Glutamatergic neuron (in vitro differentiated cells): ENCODE measurements around the gene ADAMTS17. TPM values are rescaled to one million over a fixed set of nuclear protein-coding genes. Genes with fewer than 3 reads are reported as not detected.

Source experiments
- DNase-seq: peaks from one replicate; pipeline ENCODE4 v3.0.0; 2022
- H3K27ac Mint-ChIP-seq: one replicate; pipeline ENCODE4 v1.8.0; 2020; ENCODE audit warnings: mild to moderate bottlenecking, mixed read lengths, inconsistent platforms; ENCODE audit not compliant: unreplicated experiment
- H3K27me3 Mint-ChIP-seq: one replicate; pipeline ENCODE4 v1.8.0; 2020; ENCODE audit warnings: mild to moderate bottlenecking, moderate library complexity, mixed read lengths, inconsistent platforms; ENCODE audit not compliant: unreplicated experiment
- H3K36me3 Mint-ChIP-seq: one replicate; pipeline ENCODE4 v1.8.0; 2020; ENCODE audit warnings: mild to moderate bottlenecking, mixed read lengths, inconsistent platforms; ENCODE audit not compliant: unreplicated experiment
- H3K4me1 Mint-ChIP-seq: one replicate; pipeline ENCODE4 v1.8.0; 2020; ENCODE audit warnings: mild to moderate bottlenecking, low read depth, mixed read lengths, inconsistent platforms; ENCODE audit not compliant: unreplicated experiment
- H3K4me3 Mint-ChIP-seq: one replicate; pipeline ENCODE4 v1.8.0; 2020; ENCODE audit warnings: mild to moderate bottlenecking, mixed read lengths, inconsistent platforms; ENCODE audit not compliant: unreplicated experiment
- H3K9me3 Mint-ChIP-seq: one replicate; pipeline ENCODE4 v1.8.0; 2020; ENCODE audit warnings: mild to moderate bottlenecking, moderate library complexity, mixed read lengths, inconsistent platforms; ENCODE audit not compliant: unreplicated experiment
- total RNA-seq: library from RNA; stranded (reverse); fragmentation: NEBNext Ultra II Directional; extraction: Animal tissue kit (Norgen Biotek cat#: 25700); gene quantifications from one replicate; pipeline ENCODE4 v1.2.1, GENCODE V29; 2021; ENCODE audit not compliant: unreplicated experiment
- TF ChIP-seq, protein P1 (sequence below): fragments of 200-600 bp; sonication (generic); IDR thresholded peaks from one replicate; pipeline ENCODE4 v1.5.0; 2021; ENCODE audit not compliant: partially characterized antibody, unreplicated experiment

Gene ADAMTS17
- total RNA-seq, 1 donor from 2014 or later = 6.8 TPM

DNA sequence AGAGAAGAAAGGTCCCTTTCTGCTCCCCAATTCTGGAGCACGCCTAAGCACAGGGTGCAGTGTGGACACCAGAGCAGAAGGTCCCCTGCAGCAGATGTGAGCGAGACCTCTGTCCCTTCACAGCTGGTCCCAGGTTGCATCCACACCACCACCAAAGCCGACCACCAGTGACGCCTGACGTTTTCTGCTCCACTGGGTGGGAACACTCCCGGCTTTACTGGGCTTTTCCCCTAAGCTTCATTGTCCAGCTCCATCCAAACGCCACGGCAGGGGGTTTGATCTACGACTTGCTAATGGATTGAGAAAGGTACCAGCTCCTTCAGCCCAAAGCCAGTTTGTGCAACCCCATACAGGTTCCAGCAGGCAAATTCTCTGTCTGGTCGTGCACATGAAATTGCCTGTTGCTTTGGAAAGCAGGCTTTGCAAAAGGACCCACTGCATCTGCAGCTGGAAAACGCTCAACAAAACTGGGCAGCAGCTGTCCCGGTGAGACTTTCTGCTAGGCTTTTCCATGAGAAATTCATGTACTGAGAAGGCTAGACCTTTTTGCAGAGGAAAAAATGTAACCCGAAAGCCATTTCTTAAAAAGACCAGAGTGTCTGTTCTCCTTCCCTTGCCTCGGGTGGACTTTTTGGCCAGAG is 31.1 kb downstream of the ADAMTS17 start:
- peaks cover 9% of the 10 kb centered on the region for H3K9me3 Mint-ChIP-seq
- peaks cover 6% of the 10 kb centered on the region for H3K27me3 Mint-ChIP-seq
- TF ChIP-seq, protein P1, sequence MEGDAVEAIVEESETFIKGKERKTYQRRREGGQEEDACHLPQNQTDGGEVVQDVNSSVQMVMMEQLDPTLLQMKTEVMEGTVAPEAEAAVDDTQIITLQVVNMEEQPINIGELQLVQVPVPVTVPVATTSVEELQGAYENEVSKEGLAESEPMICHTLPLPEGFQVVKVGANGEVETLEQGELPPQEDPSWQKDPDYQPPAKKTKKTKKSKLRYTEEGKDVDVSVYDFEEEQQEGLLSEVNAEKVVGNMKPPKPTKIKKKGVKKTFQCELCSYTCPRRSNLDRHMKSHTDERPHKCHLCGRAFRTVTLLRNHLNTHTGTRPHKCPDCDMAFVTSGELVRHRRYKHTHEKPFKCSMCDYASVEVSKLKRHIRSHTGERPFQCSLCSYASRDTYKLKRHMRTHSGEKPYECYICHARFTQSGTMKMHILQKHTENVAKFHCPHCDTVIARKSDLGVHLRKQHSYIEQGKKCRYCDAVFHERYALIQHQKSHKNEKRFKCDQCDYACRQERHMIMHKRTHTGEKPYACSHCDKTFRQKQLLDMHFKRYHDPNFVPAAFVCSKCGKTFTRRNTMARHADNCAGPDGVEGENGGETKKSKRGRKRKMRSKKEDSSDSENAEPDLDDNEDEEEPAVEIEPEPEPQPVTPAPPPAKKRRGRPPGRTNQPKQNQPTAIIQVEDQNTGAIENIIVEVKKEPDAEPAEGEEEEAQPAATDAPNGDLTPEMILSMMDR = no peak
- H3K36me3 Mint-ChIP-seq = peaks cover 12% of the 10 kb centered on the region
- H3K27ac Mint-ChIP-seq = no peak overlapping the region
- H3K4me3 Mint-ChIP-seq = no peak overlapping the region
- H3K4me1 Mint-ChIP-seq = peaks cover 15% of the 10 kb centered on the region
- DNase-seq = no peak

DNA sequence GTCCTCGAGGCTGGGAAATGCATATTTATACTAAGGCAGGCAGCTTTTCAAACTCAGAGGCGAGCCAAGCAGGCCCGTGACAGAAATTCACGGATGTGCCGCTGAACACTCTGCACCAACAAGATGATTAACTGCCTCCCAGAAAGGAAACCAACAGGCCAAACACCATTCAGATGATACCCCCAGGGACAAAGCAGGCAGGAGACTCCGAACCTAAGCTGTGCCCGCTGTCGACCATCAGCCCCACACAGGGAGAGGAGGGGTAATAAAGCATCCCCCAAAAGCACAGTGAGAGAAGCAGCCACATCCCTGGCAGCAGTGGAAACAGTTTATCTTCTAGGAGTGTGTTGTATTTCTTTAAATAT is 31.8 kb downstream of the ADAMTS17 start:
- H3K9me3 Mint-ChIP-seq = peaks cover 9% of the 10 kb centered on the region
- TF ChIP-seq, protein P1 = no peak
- peak overlapping the region; percentile 25 for H3K4me3 Mint-ChIP-seq
- peaks cover 15% of the 10 kb centered on the region for H3K4me1 Mint-ChIP-seq
- H3K27ac Mint-ChIP-seq = peak overlapping the region; percentile 81
- peaks cover 6% of the 10 kb centered on the region for H3K27me3 Mint-ChIP-seq
- DNase-seq = no peak
- peaks cover 12% of the 10 kb centered on the region for H3K36me3 Mint-ChIP-seq

DNA sequence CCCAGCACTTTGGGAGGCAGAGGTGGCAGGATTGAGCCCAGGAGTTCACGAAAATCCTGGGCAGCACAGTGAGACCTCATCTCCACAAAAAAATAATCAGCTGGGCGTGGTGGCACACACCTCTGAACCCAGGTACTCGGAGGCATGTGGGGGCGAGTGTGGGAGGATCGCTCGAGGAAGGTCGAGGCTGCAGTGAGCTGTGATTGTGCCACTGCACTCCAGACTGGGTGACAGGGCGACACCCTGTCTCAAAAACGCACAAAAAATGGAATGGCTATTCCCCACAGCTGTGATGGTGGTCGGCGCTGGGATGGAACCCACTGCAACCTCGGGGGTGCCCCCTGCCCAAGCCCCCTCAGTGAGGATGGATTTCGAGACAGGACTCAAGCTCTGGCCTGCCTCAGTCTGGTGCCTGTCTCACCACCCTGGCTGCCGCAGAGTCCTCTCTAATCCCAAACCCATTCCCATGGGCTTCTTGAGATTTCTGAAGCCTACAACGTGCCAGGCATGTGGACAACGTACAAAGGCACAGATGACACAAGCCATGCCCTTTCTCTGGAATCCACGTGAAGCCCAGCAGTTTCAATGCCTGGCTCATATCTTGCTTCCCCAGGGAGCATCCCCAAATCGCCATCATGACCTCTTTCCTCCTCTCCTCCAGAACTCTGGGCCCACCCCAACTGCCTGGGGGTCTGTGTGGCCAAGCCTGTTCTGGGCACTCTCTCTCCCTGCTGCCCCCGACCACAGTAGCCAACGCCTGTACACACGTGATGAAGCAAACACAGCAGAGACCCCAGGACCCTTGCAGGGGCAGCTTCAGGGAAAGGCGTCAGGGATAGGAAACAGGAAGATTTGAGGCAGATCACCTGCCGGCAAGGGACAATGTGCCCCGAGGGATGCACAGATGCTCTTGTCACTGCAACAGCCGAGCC is 32.4 kb downstream of the ADAMTS17 start:
- Mint-ChIP-seq H3K36me3 (peaks cover 12% of the 10 kb centered on the region), H3K4me3 (no peak overlapping the region), H3K9me3 (peaks cover 9% of the 10 kb centered on the region), H3K27ac (peak overlapping the region; percentile 90), H3K4me1 (peaks cover 15% of the 10 kb centered on the region), H3K27me3 (peaks cover 6% of the 10 kb centered on the region)
- TF ChIP-seq, protein P1 = no peak
- peak; percentile 32 for DNase-seq

DNA sequence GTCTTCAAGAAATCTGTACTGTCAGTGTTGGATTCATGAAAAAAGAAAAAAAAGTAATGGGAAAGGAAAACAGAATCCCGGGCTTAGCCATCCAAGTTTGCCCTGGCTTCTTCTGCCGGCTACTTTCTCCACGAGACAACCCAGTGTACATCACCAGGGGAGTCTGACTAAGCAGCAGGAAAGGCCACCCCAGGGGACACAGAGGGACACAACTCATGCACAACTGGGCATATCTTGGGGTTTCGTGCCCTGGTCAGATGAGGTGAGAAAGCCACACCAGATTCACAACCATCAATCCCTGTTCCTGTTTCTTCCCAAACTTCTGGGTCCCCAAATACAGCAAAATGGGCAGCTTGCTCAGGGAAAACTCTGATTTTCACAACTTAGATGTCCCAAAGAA is 33.2 kb downstream of the ADAMTS17 start:
- peaks cover 6% of the 10 kb centered on the region for H3K27me3 Mint-ChIP-seq
- peaks cover 15% of the 10 kb centered on the region for H3K4me1 Mint-ChIP-seq
- H3K4me3 Mint-ChIP-seq = no peak overlapping the region
- peaks cover 11% of the 10 kb centered on the region for H3K36me3 Mint-ChIP-seq
- peaks cover 9% of the 10 kb centered on the region for H3K9me3 Mint-ChIP-seq
- DNase-seq = no peak
- H3K27ac Mint-ChIP-seq = no peak overlapping the region
- TF ChIP-seq, protein P1 = no peak

DNA sequence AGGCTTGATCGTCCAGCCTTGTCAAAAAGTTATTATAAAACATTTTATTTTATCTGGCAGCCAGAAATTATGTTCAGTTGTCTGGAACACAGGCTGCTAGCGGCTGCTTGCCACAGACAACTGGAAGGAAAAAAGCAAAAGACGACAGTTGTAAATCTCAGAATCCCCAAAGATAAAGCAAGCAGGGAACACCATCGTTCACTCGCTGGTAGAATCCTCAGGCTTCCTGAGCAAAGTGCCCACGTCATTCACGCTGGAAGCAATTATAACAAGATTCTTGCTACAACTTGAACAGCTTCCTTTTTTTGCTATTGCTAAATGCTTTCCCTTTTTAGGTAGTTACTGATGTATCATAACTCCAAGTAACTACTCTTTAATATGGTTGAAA is 33.6 kb downstream of the ADAMTS17 start:
- TF ChIP-seq, protein P1 = no peak
- peaks cover 15% of the 10 kb centered on the region for H3K4me1 Mint-ChIP-seq
- H3K27ac Mint-ChIP-seq = no peak overlapping the region
- peaks cover 8% of the 10 kb centered on the region for H3K36me3 Mint-ChIP-seq
- peaks cover 6% of the 10 kb centered on the region for H3K27me3 Mint-ChIP-seq
- no peak overlapping the region for H3K4me3 Mint-ChIP-seq
- no peak for DNase-seq
- H3K9me3 Mint-ChIP-seq = peaks cover 9% of the 10 kb centered on the region
